Activated naive CD4-positive, alpha-beta T cell treated with Interleukin-2 at 50 U/mL for 16 hours (primary cell): ENCODE data around the gene CCDC57.
"Not testable (repeated sequence)": the region's sequence is repeated elsewhere in the genome, so short reads cannot be mapped to it uniquely, and the experiment has no call there.

ENCODE experiments used
- DNase-seq: peaks from one replicate; pipeline ENCODE4 v3.0.0-alpha.2; 2020

Gene CCDC57

GRCh38 chr17:82221341-82221902 is 8.8 kb upstream of the CCDC57 start:
- no peak for DNase-seq

GRCh38 chr17:82219753-82220709 is 7.4 kb upstream of the CCDC57 start:
- DNase-seq: no peak

DNA sequence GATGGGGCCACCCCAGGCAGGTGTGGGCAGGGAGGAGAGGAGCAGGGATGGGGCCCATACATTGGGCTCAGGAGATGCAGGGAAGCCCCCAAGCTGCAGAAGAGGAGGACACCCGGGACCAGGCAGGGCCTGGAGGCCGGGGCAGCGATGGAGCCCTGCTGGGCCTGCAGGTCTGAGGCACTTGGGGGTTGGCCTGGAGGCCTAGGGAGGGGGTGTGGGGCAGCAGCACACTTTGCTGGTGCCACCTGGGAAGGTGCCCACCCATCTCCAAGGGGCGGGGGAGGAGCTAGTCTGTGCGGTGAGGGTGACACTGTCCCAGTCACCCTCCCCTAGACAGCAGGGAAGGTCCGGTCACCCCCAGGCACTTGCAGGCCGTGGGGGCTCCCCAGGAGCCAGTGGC is 6.4 kb upstream of the CCDC57 start:
- DNase-seq: no peak

- no peak for DNase-seq
These were observed 5.9 kb upstream of the CCDC57 start for GRCh38 chr17:82218349-82219075.

- DNase-seq: no peak
These were observed 5.0 kb upstream of the CCDC57 start for GRCh38 chr17:82217530-82218204.

DNA sequence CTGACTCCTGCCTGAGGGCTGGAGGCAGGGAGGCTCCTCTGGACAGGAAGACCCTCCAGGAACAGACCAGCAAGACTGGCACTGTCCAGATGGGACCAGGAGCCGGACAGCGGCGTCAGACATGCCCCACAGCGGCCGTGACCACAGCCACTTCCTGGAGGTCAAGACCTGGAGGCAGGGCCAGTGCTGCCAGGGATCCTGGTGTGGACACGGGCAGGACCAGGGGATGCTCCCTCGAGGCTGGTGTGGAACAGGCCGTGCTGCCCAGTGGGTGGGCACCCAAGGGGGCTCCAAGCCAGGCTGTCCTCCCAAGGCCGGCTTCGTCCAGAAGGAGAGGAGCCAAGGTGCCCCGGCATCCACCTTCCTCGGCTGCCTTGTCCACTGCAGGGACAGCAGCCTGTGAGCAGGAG is 4.5 kb upstream of the CCDC57 start:
- no peak for DNase-seq

DNA sequence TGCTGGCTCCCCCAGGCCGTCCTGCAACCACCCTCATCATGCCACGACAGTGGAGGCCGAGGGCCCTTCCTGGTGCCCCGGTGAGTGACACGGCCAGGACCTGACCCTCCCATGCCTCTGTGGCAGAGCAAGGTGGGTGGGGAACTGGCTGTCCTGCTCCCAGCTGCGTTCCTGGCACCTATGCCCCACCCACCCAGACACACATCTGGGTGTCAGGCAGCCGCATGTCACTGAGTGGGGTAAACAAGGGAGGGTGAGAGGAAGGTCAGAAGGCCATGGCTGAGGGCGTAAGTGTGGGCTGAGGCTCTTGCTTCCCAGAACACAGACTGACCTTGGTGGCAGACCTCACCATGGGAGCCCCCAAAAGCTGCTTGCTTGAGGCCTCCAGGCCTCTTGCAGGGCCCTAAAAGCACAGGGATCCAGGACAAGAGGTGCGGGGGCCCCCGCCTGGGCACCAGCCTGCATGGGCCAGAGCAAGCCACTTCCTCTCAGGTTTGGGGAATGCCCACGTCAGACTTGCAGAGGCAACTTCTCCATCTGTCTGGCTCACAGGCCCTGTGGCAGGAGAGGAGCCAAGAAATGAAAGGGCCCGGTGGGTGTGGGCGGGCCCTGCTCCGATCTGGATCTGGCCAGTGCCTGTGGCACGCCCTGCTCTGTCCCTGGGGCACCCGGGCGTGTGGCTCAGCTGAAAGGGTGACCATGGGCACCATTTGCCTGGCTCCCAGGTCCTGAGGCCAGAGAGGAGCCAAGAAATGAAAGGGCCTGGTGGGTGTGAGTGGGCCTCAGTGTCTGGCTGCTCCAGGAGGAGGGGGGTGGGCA is 3.9 kb upstream of the CCDC57 start:
- DNase-seq: peak; percentile 53

DNA sequence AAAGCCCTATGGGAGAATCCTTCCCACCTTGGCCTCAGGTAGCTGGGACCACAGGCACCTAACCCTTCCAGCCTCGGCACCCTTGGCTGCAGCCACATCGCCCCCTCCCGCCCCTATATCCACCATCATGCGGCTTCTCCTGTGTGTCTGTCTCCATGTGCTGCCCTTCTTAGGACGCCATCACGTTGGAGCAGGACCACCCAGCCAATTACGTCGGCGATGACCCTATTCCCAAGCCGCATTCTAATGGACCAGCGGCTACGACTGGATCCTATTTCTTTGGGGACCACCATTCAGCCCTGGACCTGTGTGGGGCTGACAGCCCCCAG is 3.3 kb upstream of the CCDC57 start:
- no peak for DNase-seq

GRCh38 chr17:82215095-82215971 is 2.7 kb upstream of the CCDC57 start:
- no peak for DNase-seq

DNA sequence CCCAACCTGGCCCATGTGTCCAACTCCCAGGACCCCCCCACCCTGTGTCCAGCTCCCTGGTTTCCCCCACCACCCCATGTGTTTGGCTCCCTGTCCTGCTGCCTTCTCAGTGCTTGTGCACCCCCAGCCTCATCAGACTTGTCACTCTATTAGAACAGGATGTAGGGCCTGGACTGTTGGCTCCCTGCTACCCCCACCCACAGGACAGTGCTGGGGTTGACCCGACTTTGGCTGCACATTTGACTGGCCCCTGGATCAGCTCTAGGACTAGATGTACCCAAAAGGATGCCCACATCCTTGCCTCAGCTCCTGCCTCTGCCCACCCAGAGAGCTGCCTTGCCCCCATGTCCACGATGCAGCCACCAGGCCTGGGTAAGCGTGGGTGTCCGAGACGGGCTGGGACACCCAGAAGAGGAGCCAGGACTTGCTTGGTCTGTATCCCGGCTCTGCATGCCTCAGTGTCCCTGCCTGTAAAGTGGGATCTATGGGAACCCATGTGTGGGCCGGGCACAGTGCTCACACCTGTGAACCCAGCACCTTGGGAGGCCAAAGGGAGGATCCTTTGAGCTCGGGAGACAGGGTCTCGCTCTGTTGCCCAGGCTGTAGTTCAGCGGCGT is 1.5 kb upstream of the CCDC57 start:
- no peak for DNase-seq

GRCh38 chr17:82213251-82214011 is 789 bp upstream of the CCDC57 start:
- peak; percentile 88 for DNase-seq

DNA sequence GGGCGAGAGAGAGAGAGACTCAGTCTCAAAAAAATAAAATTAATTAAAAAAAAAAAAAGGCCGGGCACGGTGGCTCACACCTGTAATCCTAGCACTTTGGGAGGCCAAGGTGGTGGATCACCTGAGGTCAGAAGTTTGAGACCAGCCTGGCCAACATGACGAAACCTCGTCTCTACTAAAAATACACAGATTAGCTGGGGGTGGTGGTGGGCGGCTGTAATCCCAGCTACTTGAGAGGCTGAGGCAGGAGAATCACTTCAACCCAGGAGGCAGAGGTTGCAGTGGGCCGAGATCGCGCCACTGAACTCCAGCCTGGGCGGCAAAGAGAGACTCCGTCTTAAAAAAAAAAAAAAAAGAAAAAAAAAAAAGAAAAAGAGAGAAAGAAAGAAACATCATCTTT is 2.0 kb downstream of the CCDC57 start:
- not testable (repeated sequence) for DNase-seq

DNA sequence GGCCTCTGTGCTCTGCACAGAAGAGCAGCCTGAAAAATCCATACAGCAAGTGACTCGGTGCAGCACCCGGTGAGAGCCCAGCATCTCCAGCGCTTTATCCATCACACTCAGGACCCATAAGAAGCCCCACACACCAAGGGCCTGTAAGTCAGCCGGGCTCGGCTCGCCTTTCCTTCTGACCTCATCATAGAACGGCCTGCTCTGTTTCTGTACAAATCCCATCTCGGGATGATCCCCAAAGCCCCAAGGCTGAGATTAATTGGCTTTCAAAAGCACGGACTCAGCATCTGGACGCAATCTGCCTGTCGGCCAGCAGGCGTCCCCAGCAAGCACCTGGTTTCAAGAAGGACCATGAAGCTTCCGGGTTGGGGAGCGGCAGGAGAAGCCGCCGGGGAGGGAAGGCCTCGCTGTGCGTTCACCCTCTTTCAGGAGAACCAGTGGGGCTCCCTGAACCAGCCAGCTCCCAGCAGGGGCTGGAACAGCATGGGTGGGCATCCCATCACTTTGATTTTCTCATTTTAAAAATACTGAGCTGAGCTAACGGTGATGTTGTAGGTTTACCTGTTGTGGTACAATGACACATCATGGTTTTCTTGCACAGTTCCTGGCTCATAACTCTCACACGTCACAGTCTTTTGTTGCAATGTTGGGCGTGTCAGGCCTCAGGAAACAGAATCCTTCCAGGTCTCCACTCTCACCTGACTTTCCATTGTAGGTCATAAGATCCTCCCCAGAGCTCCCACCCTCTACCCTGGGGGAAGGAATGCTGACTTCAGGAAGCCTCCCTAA is 6.7 kb downstream of the CCDC57 start:
- peak; percentile 82 for DNase-seq

- DNase-seq: peak; percentile 41
These were observed 7.6 kb downstream of the CCDC57 start for GRCh38 chr17:82204831-82205719.

DNA sequence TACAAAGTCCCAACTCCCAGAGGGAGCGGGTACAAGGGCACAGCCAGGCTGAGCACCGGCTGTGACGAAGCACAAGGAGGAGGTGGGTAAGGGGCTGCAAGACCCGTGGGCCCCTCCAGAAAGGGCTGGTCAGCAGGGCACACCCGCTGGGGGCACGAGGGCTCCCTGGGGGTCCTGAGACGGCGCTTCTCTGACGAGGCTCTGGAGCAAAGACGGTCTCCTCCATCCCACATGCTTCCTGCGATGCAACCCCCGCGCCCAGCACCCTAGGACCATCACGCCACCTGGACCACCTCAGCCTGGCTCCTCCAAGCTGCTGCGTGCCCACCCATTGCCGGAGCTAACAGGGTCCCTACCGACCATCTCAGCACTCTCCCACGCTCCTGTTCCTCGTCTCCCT is 8.7 kb downstream of the CCDC57 start:
- no peak for DNase-seq

GRCh38 chr17:82202981-82203380 is 9.7 kb downstream of the CCDC57 start:
- no peak for DNase-seq

- DNase-seq: no peak
These were observed 11.1 kb downstream of the CCDC57 start for GRCh38 chr17:82201498-82201910.
